NCI-H2196 (cell line): Measurements from ENCODE around the gene RFPL1.
"Not testable (repeated sequence)": the region's sequence is repeated elsewhere in the genome, so short reads cannot be mapped to it uniquely, and the experiment has no call there.

Source experiments
- DNase-seq: peaks from one replicate; lab custom pipeline; 2025; ENCODE audit not compliant: unreplicated experiment; lab: John Stamatoyannopoulos, UW

The RFPL1 gene

GRCh38 chr22:29477723-29478318, 39.4 kb downstream of the RFPL1 start:
- peak; percentile 33 for DNase-seq

DNA sequence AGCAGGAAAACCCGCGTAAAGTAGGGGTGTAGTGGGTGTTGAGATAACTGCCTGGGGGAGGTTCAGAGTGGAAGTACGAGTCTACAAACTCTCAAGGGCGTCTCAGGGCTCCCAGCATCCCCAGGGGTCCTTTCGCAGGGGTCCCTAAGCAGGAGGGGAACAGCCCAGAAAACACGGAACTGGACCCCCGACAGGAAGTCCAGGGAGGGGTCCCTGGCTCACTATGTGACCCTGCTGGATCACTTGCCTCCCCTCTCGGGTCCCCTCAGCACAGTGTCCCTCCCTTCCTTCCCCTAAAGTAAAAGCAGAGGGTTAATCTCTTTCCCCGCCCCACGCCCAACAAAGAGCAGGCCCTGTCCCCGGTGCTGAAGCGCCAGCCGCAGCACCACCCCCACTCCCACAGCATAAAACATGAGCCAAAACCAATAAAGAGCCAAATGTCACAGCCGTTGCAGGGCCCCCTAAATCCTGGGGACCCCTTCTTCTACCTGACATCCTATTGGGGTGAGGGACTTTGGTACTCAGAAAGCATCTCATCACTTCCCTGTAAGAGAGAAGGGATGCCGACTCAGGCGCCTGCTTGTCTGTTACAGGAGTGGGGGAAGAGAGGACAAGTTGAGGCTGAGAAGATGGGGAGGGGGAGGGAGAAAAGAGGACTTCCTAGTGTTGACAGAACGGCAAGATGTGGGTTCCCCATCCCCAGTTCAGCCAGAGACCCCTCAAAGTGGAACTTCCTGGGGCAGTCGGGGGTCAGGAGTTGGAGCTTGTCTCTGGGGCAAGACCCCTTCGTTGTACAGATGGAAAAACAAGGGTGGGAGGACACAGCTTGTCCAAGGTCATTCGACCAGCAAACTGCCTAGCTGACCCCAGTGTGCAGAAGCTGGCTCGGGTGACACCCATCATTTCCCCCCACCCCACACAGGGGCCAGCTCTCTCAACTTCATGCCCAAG, 40.2 kb downstream of the RFPL1 start:
- DNase-seq: no peak

GRCh38 chr22:29479417-29480261, 41.3 kb downstream of the RFPL1 start, which contains the start of gene NEFH:
Gene NEFH (plus strand): TSS chr22:29480218. CDS start chr22:29480263, 45 bp downstream.
- DNase-seq: peak; percentile 61

DNA sequence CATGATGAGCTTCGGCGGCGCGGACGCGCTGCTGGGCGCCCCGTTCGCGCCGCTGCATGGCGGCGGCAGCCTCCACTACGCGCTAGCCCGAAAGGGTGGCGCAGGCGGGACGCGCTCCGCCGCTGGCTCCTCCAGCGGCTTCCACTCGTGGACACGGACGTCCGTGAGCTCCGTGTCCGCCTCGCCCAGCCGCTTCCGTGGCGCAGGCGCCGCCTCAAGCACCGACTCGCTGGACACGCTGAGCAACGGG, 41.8 kb downstream of the RFPL1 start:
- DNase-seq: no peak

DNA sequence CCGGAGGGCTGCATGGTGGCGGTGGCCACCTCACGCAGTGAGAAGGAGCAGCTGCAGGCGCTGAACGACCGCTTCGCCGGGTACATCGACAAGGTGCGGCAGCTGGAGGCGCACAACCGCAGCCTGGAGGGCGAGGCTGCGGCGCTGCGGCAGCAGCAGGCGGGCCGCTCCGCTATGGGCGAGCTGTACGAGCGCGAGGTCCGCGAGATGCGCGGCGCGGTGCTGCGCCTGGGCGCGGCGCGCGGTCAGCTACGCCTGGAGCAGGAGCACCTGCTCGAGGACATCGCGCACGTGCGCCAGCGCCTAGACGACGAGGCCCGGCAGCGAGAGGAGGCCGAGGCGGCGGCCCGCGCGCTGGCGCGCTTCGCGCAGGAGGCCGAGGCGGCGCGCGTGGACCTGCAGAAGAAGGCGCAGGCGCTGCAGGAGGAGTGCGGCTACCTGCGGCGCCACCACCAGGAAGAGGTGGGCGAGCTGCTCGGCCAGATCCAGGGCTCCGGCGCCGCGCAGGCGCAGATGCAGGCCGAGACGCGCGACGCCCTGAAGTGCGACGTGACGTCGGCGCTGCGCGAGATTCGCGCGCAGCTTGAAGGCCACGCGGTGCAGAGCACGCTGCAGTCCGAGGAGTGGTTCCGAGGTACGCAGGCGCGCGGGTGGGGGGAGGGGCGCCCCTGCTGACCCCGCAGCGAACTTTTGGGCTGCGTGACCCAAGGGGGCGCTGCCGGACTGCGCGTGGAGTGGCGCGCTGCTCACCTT, 42.3 kb downstream of the RFPL1 start:
- no peak for DNase-seq

GRCh38 chr22:29481265-29482000, 43.0 kb downstream of the RFPL1 start:
- DNase-seq: no peak

GRCh38 chr22:29482253-29482652, 43.9 kb downstream of the RFPL1 start:
- no peak for DNase-seq

GRCh38 chr22:29482726-29483125, 44.3 kb downstream of the RFPL1 start:
- no peak for DNase-seq

GRCh38 chr22:29483254-29483653, 44.9 kb downstream of the RFPL1 start:
- no peak for DNase-seq

- DNase-seq: no peak
These were observed 46.3 kb downstream of the RFPL1 start for GRCh38 chr22:29484642-29485041.

- DNase-seq: no peak
These were observed 47.1 kb downstream of the RFPL1 start for GRCh38 chr22:29485448-29485847.

DNA sequence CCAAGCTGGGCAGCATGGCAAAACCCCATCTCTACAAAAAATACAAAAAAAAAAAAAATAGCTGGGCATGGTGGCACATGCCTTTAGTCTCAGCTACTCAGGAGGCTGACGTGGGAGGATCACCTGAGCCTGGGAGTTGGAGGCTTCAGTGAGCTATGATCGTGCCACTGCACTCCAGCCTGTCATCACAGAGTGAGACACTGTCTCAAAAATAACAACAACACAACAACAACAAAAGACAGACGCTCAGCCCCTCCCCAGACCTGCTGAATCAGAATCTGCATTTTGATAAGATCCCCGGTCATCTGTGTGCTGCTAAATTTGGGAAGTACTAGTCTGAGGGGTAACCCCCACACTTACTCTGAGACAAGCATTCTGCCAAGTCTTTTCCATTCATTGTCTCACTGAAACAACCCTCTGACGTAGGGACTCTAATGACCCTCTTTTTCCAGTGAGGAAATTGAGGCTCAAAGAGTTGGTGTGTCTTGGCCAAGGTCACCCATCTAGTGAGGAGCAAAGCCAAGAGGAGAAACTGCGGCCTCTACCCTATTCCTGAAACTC, 49.1 kb downstream of the RFPL1 start:
- DNase-seq: no peak

DNA sequence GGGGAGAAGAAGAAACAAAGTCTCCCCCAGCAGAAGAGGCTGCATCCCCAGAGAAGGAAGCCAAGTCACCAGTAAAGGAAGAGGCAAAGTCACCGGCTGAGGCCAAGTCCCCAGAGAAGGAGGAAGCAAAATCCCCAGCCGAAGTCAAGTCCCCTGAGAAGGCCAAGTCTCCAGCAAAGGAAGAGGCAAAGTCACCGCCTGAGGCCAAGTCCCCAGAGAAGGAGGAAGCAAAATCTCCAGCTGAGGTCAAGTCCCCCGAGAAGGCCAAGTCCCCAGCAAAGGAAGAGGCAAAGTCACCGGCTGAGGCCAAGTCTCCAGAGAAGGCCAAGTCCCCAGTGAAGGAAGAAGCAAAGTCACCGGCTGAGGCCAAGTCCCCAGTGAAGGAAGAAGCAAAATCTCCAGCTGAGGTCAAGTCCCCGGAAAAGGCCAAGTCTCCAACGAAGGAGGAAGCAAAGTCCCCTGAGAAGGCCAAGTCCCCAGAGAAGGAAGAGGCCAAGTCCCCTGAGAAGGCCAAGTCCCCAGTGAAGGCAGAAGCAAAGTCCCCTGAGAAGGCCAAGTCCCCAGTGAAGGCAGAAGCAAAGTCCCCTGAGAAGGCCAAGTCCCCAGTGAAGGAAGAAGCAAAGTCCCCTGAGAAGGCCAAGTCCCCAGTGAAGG, 50.9 kb downstream of the RFPL1 start:
- DNase-seq: not testable (repeated sequence)

DNA sequence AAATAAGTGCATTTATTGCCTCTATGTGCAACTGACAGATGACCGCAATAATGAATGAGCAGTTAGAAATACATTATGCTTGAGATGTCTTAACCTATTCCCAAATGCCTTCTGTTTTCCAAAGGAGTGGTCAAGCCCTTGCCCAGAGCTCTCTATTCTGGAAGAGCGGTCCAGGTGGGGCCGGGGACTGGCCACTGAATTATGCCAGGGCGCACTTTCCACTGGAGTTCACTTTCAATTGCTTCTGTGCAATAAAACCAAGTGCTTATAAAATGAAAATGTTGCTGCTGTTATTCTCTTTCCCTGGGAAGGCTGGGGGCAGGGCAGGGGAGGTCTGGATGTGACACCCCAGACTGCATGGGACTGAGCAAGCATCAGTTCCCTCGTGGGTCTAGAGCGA, 52.6 kb downstream of the RFPL1 start:
- no peak for DNase-seq
